GM12878 (cell line): ENCODE results near the gene IGF1R. TPM values are rescaled to one million over a fixed set of nuclear protein-coding genes. Genes with fewer than 3 reads are reported as not detected.

Experiments
- ATAC-seq: fragments of 200-7000 bp; cut with Tn5 transposase; 3 replicates; pipeline ENCODE4 v1.9.1; 2020; ENCODE audit warnings: mild to moderate bottlenecking, moderate library complexity
- BruUV-seq: library from RNA; stranded (reverse); fragments of 400-500 nt; replicated peaks from 2 replicates; lab custom pipeline; 2021; lab: Mats Ljungman, UMichigan
- CTCF ChIA-PET: fragments of 300-600 bp; sonication (Branson Sonifier 250); formaldehyde crosslinking; extraction: SDS; loops from one replicate; lab custom pipeline; 2021; ENCODE audit warnings: inconsistent platforms; lab: Yijun Ruan, JAX
- POLR2A ChIA-PET: fragments of 350-600 bp; formaldehyde crosslinking; extraction: SDS; loops from one replicate; lab custom pipeline; 2021; ENCODE audit warnings: inconsistent platforms; lab: Charles Lee
- RAD21 ChIA-PET: fragments of 300-600 bp; sonication (Branson Sonifier 250); formaldehyde crosslinking; loops from one replicate; lab custom pipeline; 2023; ENCODE audit warnings: antibody characterized with exemption; ENCODE audit not compliant: unreplicated experiment; lab: Charles Lee
- SMC1A ChIA-PET: fragments of 300-600 bp; sonication (Branson Sonifier 250); formaldehyde crosslinking; loops from one replicate; lab custom pipeline; 2023; ENCODE audit not compliant: unreplicated experiment, uncharacterized antibody; lab: Charles Lee
- DNase-seq: peaks from one replicate; pipeline ENCODE4 v3.0.0-alpha.2; 2011; ENCODE audit warnings: low read depth, low spot score
- FAIRE-seq: peaks from 3 replicates; lab custom pipeline; 2011; peaks lifted over from hg19 to GRCh38; lab: Jason Lieb, UNC
- H2AFZ ChIP-seq: 2 replicates; pipeline ENCODE4 v1.6.0; 2011; ENCODE audit warnings: low read depth, low read length, control low read depth; ENCODE audit not compliant: control insufficient read depth
- H3K27ac ChIP-seq: 2 replicates; pipeline ENCODE4 v1.5.1; 2011; ENCODE audit warnings: control low read depth; ENCODE audit not compliant: control insufficient read depth, insufficient read depth
- H3K27me3 ChIP-seq, 2 experiments: replicated peaks in 1 of 2; 2 replicates each; pipeline versions ENCODE4 v1.6.0 to v1.6.1; 2011; ENCODE audit warnings: low read length in 1 of 2; ENCODE audit not compliant: control insufficient read depth in 2 of 2, insufficient read depth in 2 of 2
- H3K36me3 ChIP-seq, 2 experiments: 2 replicates each; pipeline ENCODE4 v1.5.1; 2011; ENCODE audit warnings: low read length in 1 of 2; ENCODE audit not compliant: control insufficient read depth in 2 of 2, insufficient read depth in 2 of 2
- H3K4me1 ChIP-seq: 2 replicates; pipeline ENCODE4 v1.6.1; 2011; ENCODE audit warnings: mild to moderate bottlenecking, low read length, moderate library complexity, mixed read lengths; ENCODE audit not compliant: control insufficient read depth, insufficient read depth
- H3K4me2 ChIP-seq: 2 replicates; pipeline ENCODE4 v1.6.0; 2011; ENCODE audit warnings: control low read depth; ENCODE audit not compliant: control insufficient read depth, insufficient read depth
- H3K4me3 ChIP-seq: fragments of 200-600 bp; sonication (generic); 2 replicates; pipeline ENCODE4 v1.5.1; 2016
- H3K79me2 ChIP-seq: 2 replicates; pipeline ENCODE4 v1.6.0; 2011; ENCODE audit warnings: low read length; ENCODE audit not compliant: control insufficient read depth, insufficient read depth
- H3K9ac ChIP-seq: 2 replicates; pipeline ENCODE4 v1.8.0; 2011; ENCODE audit warnings: low read length, control low read depth, mixed read lengths; ENCODE audit not compliant: control insufficient read depth, insufficient read depth
- H3K9me3 ChIP-seq: replicated peaks from 3 replicates; pipeline ENCODE4 v1.5.1; 2011; ENCODE audit warnings: mild to moderate bottlenecking, low read length; ENCODE audit not compliant: control insufficient read depth, insufficient read depth
- H4K20me1 ChIP-seq: 2 replicates; pipeline ENCODE4 v1.6.0; 2011; ENCODE audit not compliant: control insufficient read depth, insufficient read depth
- CBX3 ChIP-seq: fragments of 200-600 bp; sonication (generic); IDR thresholded peaks from 2 replicates; pipeline ENCODE4 v1.6.1; 2016; ENCODE audit warnings: low read depth, borderline replicate concordance
- CEBPB ChIP-seq, 2 experiments: fragments of 150-350 bp in 1 of 2; IDR thresholded peaks; 2 replicates each; pipeline ENCODE4 v1.6.1; 2012 to 2014; ENCODE audit warnings: low read depth in 2 of 2, low read length in 2 of 2, borderline replicate concordance in 1 of 2, inconsistent platforms in 1 of 2
- CHD4 ChIP-seq: fragments of 200-600 bp; sonication (generic); IDR thresholded peaks from 2 replicates; pipeline ENCODE4 v1.6.1; 2016; ENCODE audit warnings: mild to moderate bottlenecking
- CUX1 ChIP-seq: IDR thresholded peaks from 2 replicates; pipeline ENCODE4 v1.6.1; 2012; ENCODE audit warnings: improper control_type of control experiment, low read depth, low read length; ENCODE audit not compliant: insufficient replicate concordance
- JUND ChIP-seq: IDR thresholded peaks from 2 replicates; pipeline ENCODE4 v1.6.1; 2012; ENCODE audit warnings: low read depth, mild to moderate bottlenecking, low read length, improper control_type of control experiment, moderate library complexity
- MTA3 ChIP-seq: IDR thresholded peaks from 2 replicates; pipeline ENCODE4 v1.6.1; 2012; ENCODE audit warnings: low read length, inconsistent platforms, borderline replicate concordance
- MYC ChIP-seq: IDR thresholded peaks from 2 replicates; pipeline ENCODE4 v1.6.1; 2011; ENCODE audit warnings: mild to moderate bottlenecking, low read length, moderate library complexity, inconsistent platforms; ENCODE audit not compliant: insufficient read depth, insufficient replicate concordance, insufficient read length, severe bottlenecking
- NFXL1 ChIP-seq: fragments of 450-650 bp; IDR thresholded peaks from 2 replicates; pipeline ENCODE4 v1.6.1; 2017; ENCODE audit warnings: antibody characterized with exemption, mild to moderate bottlenecking, borderline replicate concordance
- NR2C1 ChIP-seq: fragments of 450-650 bp; IDR thresholded peaks from 2 replicates; pipeline ENCODE4 v1.6.1; 2017; ENCODE audit warnings: antibody characterized with exemption, mild to moderate bottlenecking, moderate library complexity
- RAD51 ChIP-seq: fragments of 450-650 bp; IDR thresholded peaks from 2 replicates; pipeline ENCODE4 v1.6.1; 2016; ENCODE audit warnings: moderate library complexity, mild to moderate bottlenecking, inconsistent platforms
- RCOR1 ChIP-seq: conservative IDR thresholded peaks from 2 replicates; pipeline ENCODE4 v1.6.1; 2012; ENCODE audit warnings: low read depth, low read length, improper control_type of control experiment
- RELA ChIP-seq: fragments of 450-650 bp; IDR thresholded peaks from 2 replicates; pipeline ENCODE4 v1.8.0; 2014; ENCODE audit warnings: borderline replicate concordance; ENCODE audit not compliant: partially characterized antibody
- SKIL ChIP-seq: fragments of 450-650 bp; IDR thresholded peaks from 2 replicates; pipeline ENCODE4 v1.6.1; 2017; ENCODE audit warnings: mild to moderate bottlenecking, low read depth, inconsistent platforms; ENCODE audit not compliant: poor library complexity, severe bottlenecking
- SMARCA5 ChIP-seq: fragments of 450-650 bp; IDR thresholded peaks from 2 replicates; pipeline ENCODE4 v1.6.1; 2017; ENCODE audit warnings: mild to moderate bottlenecking
- WGBS: methylation state at CpG from one replicate; pipeline ENCODE4 v1.1.6; 2016; ENCODE audit warnings: low lambda C conversion rate; ENCODE audit not compliant: insufficient replicate concordance, insufficient coverage; ENCODE audit errors: missing lambda C conversion rate; 5-methylcytosine and 5-hydroxymethylcytosine counted together
- in situ Hi-C: fragments of 300-500 bp; cut with MboI; formaldehyde crosslinking; loops from 9 replicates; pipeline ENCODE4 v1.14.3; 2018; ENCODE audit warnings: mixed read lengths
- intact Hi-C: fragments of 100-400 bp; cut with micrococcal nuclease; formaldehyde crosslinking; loops from one replicate; pipeline ENCODE4 v1.14.2; 2022; ENCODE audit not compliant: unreplicated experiment
- polyA plus RNA-seq, 11 experiments: library from polyadenylated mRNA; depleted of rRNA in 4 of 11; unstranded in 6 of 11; stranded (reverse) in 5 of 11; fragments of >200 nt; fragmentation: Nextera tagmentation in 4 of 11; fragmentation: Illumina TruSeq in 1 of 11; extraction: Ambion mirVana in 4 of 11; extraction: Trizol in 1 of 11; gene quantifications; 1 replicate in 1 of 11; 2 replicates in 10 of 11; pipeline versions ENCODE4 v1.2.1 to v1.2.3, GENCODE V29; 2011 to 2016; ENCODE audit warnings: inconsistent platforms in 2 of 11, missing spikeins in 2 of 11, low read depth in 1 of 11
- total RNA-seq, 4 experiments: library from RNA; depleted of rRNA in 3 of 4; stranded (reverse); fragments of >200 nt in 3 of 4; fragmentation: Illumina TruSeq in 1 of 4; extraction: Trizol in 1 of 4; gene quantifications; 2 replicates each; pipeline versions ENCODE4 v1.2.1 to v1.2.3, GENCODE V29; 2013 to 2021

IGF1R gene
- total and polyA plus RNA-seq, 10 of the 15 experiments (the other 5 are each of a cell fraction or from before 2014, with no cell fraction given) = 0.03 to 2.7 (median 0.66) TPM

GRCh38 chr15:98647026-98647773, 1.1 kb upstream of the IGF1R start:
- 1% methylated on average over 12 of the region's 77 CpGs for WGBS
- POLR2A ChIA-PET = no interaction called here
- SMC1A ChIA-PET = interaction anchor here (0.9 to 2.3 kb wide), 2 partner anchors 109 to 128 kb away, joined by 3 to 8 read pairs; no protein-coding TSS in a partner anchor
- Histone ChIP-seq H3K27me3 (peaks cover 14 to 27% of the 10 kb centered on the region in 2 experiments), H3K79me2 (no peaks in the 10 kb centered on the region), H3K9me3 (no peaks in the 10 kb centered on the region; the same call in 2 of the 3 replicates), H3K4me3 (peak overlapping the region; percentile 85), H3K9ac (peak overlapping the region; percentile 48; the same call in 1 of the 2 replicates), H4K20me1 (no peaks in the 10 kb centered on the region), H3K4me2 (peak overlapping the region; percentile 89), H2AFZ (peak overlapping the region; percentile 70), H3K4me1 (no peaks in the 10 kb centered on the region; the same call in 1 of the 2 replicates), H3K27ac (no peak overlapping the region), H3K36me3 (no peaks in the 10 kb centered on the region)
- BruUV-seq = no TSS peak
- CTCF ChIA-PET = interaction anchor here (0.8 to 2.1 kb wide), 14 partner anchors 11 to 443 kb away, joined by 3 to 13 read pairs (median 4); no protein-coding TSS in a partner anchor
- in situ Hi-C loops (no loop called here), intact Hi-C loops (loop anchor here (5.0 kb wide), 1 partner anchor 430 kb away; no protein-coding TSS in a partner anchor)
- peak; percentile 73 for ATAC-seq
- RAD21 ChIA-PET = interaction anchor here (0.9 to 1.3 kb wide), 3 partner anchors 129 to 429 kb away, joined by 3 to 4 read pairs (median 4); no protein-coding TSS in a partner anchor
- no peak for DNase-seq
- no peak for FAIRE-seq
- TF ChIP-seq CBX3 (no peak), NR2C1 (0 out of 2 replicates have a peak, but pooled peaks have one; percentile 6), RAD51 (no peak), CHD4 (no peak), NFXL1 (no peak), RELA (no peak), RCOR1 (no peak), MTA3 (no peak), CEBPB (IDR thresholded peaks at IDR 0.05; ENCODE audit: borderline replicate concordance in 1 of 2, low read depth in 2 of 2, low read length in 2 of 2) (no peak), MYC (peak; percentile 29), JUND (no peak), SKIL (no peak), SMARCA5 (peak; percentile 89; the same call in 1 of the 2 replicates), CUX1 (no peak)
